ENCODE data around the gene UBAC2.

- TF ChIP-seq POLR2A (IDR thresholded peaks at IDR 0.05): no peak
- TF ChIP-seq, protein P1, sequence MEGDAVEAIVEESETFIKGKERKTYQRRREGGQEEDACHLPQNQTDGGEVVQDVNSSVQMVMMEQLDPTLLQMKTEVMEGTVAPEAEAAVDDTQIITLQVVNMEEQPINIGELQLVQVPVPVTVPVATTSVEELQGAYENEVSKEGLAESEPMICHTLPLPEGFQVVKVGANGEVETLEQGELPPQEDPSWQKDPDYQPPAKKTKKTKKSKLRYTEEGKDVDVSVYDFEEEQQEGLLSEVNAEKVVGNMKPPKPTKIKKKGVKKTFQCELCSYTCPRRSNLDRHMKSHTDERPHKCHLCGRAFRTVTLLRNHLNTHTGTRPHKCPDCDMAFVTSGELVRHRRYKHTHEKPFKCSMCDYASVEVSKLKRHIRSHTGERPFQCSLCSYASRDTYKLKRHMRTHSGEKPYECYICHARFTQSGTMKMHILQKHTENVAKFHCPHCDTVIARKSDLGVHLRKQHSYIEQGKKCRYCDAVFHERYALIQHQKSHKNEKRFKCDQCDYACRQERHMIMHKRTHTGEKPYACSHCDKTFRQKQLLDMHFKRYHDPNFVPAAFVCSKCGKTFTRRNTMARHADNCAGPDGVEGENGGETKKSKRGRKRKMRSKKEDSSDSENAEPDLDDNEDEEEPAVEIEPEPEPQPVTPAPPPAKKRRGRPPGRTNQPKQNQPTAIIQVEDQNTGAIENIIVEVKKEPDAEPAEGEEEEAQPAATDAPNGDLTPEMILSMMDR (IDR thresholded peaks at IDR 0.05 in 4 of 5, conservative IDR thresholded peaks at IDR 0.05 in 1 of 5): no peak
Measured at GRCh38 chr13:99435998-99436397, 235.3 kb downstream of the UBAC2 start.
